SH-SY5Y (cell line): ENCODE data around the gene ETV5.

Source experiments
- GATA2 ChIP-seq: IDR thresholded peaks from 2 replicates; pipeline ENCODE4 v1.6.1; 2011; ENCODE audit warnings: mild to moderate bottlenecking, low read depth, low read length
- GATA3 ChIP-seq: IDR thresholded peaks from 2 replicates; pipeline ENCODE4 v1.6.1; 2011; ENCODE audit warnings: low read depth, mild to moderate bottlenecking, low read length, moderate library complexity

DNA sequence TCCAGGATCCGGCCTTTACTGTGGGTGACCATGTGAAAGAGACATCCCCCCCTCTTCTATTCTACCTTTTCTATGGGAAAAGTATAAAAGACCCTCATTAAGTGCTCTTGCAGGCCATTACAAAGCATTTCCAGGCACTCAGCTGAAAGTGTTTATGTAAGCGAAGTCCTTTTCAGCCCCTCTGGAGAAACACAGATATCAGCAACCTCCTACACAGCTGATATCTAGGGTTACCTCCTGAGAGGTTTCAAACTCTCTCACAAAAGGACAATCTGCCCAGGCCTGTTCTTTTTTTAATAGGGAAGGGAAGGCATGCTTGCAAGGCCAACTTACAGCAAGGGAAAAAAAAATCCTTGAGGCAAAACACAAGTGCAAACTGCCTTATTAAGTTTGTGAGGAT, 12.6 kb downstream of the ETV5 start:
- TF ChIP-seq GATA2 (no peak), GATA3 (no peak)
